Muscle layer of colon (tissue), 2 donors: Measurements from ENCODE around the gene PCSK9.
"Not testable (repeated sequence)": the region's sequence is repeated elsewhere in the genome, so short reads cannot be mapped to it uniquely, and the experiment has no call there.

Experiments
- H3K27ac ChIP-seq: one replicate; pipeline ENCODE4 v1.7.0; 2013; ENCODE audit warnings: low read depth, mild to moderate bottlenecking, low read length, moderate library complexity
- H3K27me3 ChIP-seq, 2 donors: one replicate each; pipeline ENCODE4 v1.7.0; 2013; ENCODE audit warnings: low read length in 2 of 2, mild to moderate bottlenecking in 2 of 2; ENCODE audit not compliant: insufficient read depth in 2 of 2, control insufficient read depth in 1 of 2
- H3K36me3 ChIP-seq: one replicate; pipeline ENCODE4 v1.7.0; 2013; ENCODE audit warnings: mild to moderate bottlenecking, low read length; ENCODE audit not compliant: insufficient read depth
- H3K4me1 ChIP-seq: one replicate; pipeline ENCODE4 v1.7.0; 2013; ENCODE audit warnings: mild to moderate bottlenecking, low read length; ENCODE audit not compliant: insufficient read depth
- H3K4me3 ChIP-seq, 2 donors: one replicate each; pipeline ENCODE4 v1.7.0; 2013; ENCODE audit warnings: low read length in 2 of 2, low read depth in 1 of 2, mild to moderate bottlenecking in 1 of 2, moderate library complexity in 1 of 2
- H3K9ac ChIP-seq: one replicate; pipeline ENCODE4 v1.7.0; 2013; ENCODE audit warnings: low read length
- H3K9me3 ChIP-seq: one replicate; pipeline ENCODE4 v1.7.0; 2013; ENCODE audit warnings: mild to moderate bottlenecking, low read length
- donor health status: abdominal sarcoma.
- donor health status: Adenocarcinoma of cecum.

The PCSK9 gene

GRCh38 chr1:55012661-55013060 is 26.7 kb upstream of the PCSK9 start:
- H3K27ac ChIP-seq: no peak overlapping the region
- no peaks in the 10 kb centered on the region for H3K9me3 ChIP-seq
- no peaks in the 10 kb centered on the region for H3K36me3 ChIP-seq
- no peak overlapping the region for H3K9ac ChIP-seq
- no peaks in the 10 kb centered on the region for H3K4me1 ChIP-seq
- H3K4me3 ChIP-seq: no peak overlapping the region
- H3K27me3 ChIP-seq: no peaks in the 10 kb centered on the region

GRCh38 chr1:55015123-55015522 is 24.2 kb upstream of the PCSK9 start:
- Histone ChIP-seq H3K9me3 (no peaks in the 10 kb centered on the region), H3K4me3 (no peak overlapping the region), H3K9ac (no peak overlapping the region), H3K4me1 (no peaks in the 10 kb centered on the region), H3K27ac (no peak overlapping the region), H3K27me3 (peaks cover 0 to 3% of the 10 kb centered on the region in 2 donors), H3K36me3 (no peaks in the 10 kb centered on the region)

GRCh38 chr1:55015731-55016620 is 23.4 kb upstream of the PCSK9 start:
- no peaks in the 10 kb centered on the region for H3K4me1 ChIP-seq
- H3K4me3 ChIP-seq: no peak overlapping the region
- H3K9ac ChIP-seq: no peak overlapping the region
- H3K27me3 ChIP-seq: peaks cover 0 to 3% of the 10 kb centered on the region in 2 donors
- no peaks in the 10 kb centered on the region for H3K9me3 ChIP-seq
- H3K27ac ChIP-seq: no peak overlapping the region
- H3K36me3 ChIP-seq: no peaks in the 10 kb centered on the region

DNA sequence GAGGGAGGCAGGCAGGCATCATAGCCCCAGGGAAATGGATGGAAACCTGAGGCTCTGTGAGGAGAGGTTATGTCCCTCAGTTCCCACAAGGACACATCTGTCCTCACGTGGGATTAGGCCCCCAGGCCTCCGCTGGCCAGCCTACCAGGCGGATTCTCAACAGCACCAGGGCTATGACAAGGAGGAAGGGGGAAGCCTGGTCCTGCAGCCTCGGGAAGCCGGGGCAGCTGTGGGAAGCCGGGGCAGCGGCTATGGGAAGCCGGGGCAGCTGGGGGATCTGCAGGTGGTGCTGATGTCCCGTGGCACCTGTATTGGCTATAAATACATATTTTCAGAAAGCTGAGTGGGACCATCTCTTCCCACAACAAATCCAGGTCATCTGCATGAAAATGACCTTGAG is 21.0 kb upstream of the PCSK9 start:
- no peaks in the 10 kb centered on the region for H3K9me3 ChIP-seq
- no peak overlapping the region for H3K4me3 ChIP-seq
- peaks cover 0 to 3% of the 10 kb centered on the region in 2 donors for H3K27me3 ChIP-seq
- no peaks in the 10 kb centered on the region for H3K36me3 ChIP-seq
- no peak overlapping the region for H3K9ac ChIP-seq
- no peaks in the 10 kb centered on the region for H3K4me1 ChIP-seq
- H3K27ac ChIP-seq: no peak overlapping the region

DNA sequence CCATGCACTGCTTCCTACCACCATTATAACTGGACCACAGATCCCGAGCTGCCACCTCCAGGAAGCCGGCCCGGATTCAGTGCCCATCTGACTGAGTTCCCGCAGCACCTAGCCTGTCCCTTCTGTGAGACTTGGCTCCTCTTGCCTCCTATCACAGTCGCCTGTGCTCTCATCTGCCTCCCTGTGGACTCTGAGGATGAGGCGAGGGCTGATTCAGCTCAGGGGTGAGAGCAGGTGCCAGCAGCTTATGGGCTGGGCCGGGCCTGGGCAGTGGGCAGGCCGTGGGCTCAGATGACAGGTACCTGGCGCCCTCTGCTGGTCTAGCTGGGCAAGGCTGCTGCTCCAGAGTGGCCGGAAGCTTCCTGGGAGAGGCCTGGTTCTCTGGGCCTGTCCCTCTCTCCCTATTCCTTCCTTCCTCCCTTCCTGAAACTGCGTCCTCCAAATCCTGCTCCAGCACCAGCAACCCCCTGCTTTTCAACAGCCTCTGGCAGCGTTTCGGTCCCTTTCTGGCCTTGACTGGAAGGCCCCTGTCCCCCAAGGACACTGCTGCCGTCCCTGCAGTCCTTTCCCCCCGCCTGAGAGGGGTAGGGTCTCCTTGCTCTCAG is 17.3 kb upstream of the PCSK9 start:
- Histone ChIP-seq H3K27me3 (peaks cover 0 to 3% of the 10 kb centered on the region in 2 donors), H3K36me3 (no peaks in the 10 kb centered on the region), H3K4me3 (no peak overlapping the region), H3K9me3 (no peaks in the 10 kb centered on the region), H3K9ac (no peak overlapping the region), H3K4me1 (no peaks in the 10 kb centered on the region), H3K27ac (no peak overlapping the region)

GRCh38 chr1:55024163-55024562 is 15.2 kb upstream of the PCSK9 start:
- not testable (repeated sequence) for H3K36me3 ChIP-seq, H3K4me3 ChIP-seq, H3K27ac ChIP-seq, H3K9me3 ChIP-seq, H3K27me3 ChIP-seq, H3K4me1 ChIP-seq, H3K9ac ChIP-seq

GRCh38 chr1:55026682-55027081 is 12.7 kb upstream of the PCSK9 start:
- H3K4me1 ChIP-seq, H3K27ac ChIP-seq, H3K36me3 ChIP-seq, H3K27me3 ChIP-seq, H3K9ac ChIP-seq, H3K9me3 ChIP-seq, H3K4me3 ChIP-seq: not testable (repeated sequence)

DNA sequence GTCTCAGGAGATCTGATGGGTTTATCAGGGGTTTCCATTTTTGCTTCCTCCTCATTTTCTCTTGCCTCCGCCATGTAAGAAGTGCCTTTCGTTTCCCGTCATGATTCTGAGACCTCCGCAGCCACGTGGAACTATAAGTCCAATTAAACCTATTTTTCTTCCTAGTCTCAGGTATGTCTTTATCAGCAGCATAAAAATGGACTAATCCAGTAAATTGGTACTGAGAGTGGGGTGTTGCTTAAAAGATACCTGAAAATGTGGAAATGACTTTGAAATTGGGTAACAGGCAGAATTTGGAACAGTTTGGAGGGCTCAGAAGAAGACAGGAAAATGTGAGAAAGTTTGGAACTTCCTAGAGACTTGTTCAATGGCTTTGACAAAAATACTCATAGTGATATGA is 8.2 kb upstream of the PCSK9 start:
- H3K27me3 ChIP-seq, H3K9ac ChIP-seq, H3K36me3 ChIP-seq, H3K4me3 ChIP-seq, H3K9me3 ChIP-seq, H3K27ac ChIP-seq, H3K4me1 ChIP-seq: not testable (repeated sequence)

GRCh38 chr1:55033265-55033614 is 6.1 kb upstream of the PCSK9 start:
- Histone ChIP-seq H3K9me3 (no peaks in the 10 kb centered on the region), H3K4me1 (peaks cover 9% of the 10 kb centered on the region), H3K27ac (no peak overlapping the region), H3K27me3 (peaks cover 8% of the 10 kb centered on the region in 2 donors), H3K9ac (no peak overlapping the region), H3K4me3 (no peak overlapping the region), H3K36me3 (no peaks in the 10 kb centered on the region)

DNA sequence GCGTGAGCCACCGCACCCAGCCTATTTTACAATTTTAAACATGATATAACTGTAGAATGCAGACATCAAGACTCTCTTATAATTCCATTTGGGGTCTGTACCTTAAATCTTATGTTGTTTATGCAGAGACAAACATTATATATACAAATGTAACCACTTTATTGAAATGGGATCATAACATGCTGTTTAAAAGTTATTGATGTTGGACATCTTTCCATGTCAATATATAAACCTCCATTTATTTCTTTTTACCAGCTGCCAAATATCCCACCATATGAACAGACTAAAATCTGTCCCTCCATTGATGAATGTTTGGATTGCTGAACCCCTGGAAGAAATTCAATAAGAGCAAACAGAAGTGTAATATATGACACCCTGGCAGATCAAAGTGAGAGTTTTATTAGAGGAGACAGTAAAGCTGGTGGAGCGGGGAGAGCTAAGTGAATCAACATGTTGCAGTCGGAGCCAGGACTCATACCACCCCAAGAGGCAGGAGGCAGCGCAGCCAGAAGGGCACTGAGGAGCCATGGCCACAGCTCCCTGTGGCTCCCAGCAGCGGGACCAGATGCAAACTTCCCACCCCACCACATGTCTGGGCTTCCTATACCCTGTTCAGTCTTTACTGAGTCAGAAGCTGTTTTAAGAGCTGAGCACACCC is 4.7 kb upstream of the PCSK9 start:
- Histone ChIP-seq H3K27ac (no peak overlapping the region), H3K4me3 (no peak overlapping the region), H3K9me3 (no peaks in the 10 kb centered on the region), H3K36me3 (no peaks in the 10 kb centered on the region), H3K27me3 (peaks cover 8 to 21% of the 10 kb centered on the region in 2 donors), H3K9ac (no peak overlapping the region), H3K4me1 (peaks cover 9% of the 10 kb centered on the region)

- H3K36me3 ChIP-seq: no peaks in the 10 kb centered on the region
- no peak overlapping the region for H3K27ac ChIP-seq
- H3K9ac ChIP-seq: no peak overlapping the region
- peaks cover 8 to 34% of the 10 kb centered on the region in 2 donors for H3K27me3 ChIP-seq
- H3K4me1 ChIP-seq: peaks cover 9% of the 10 kb centered on the region
- no peak overlapping the region for H3K4me3 ChIP-seq
- no peaks in the 10 kb centered on the region for H3K9me3 ChIP-seq
Measured at GRCh38 chr1:55035904-55036303, 3.4 kb upstream of the PCSK9 start.
